Progenitor cell of endocrine pancreas (in vitro differentiated cells): ENCODE results near the gene ZNF346. TPM values are rescaled to one million over a fixed set of nuclear protein-coding genes. Genes with fewer than 3 reads are reported as not detected.

ENCODE experiments used
- DNase-seq: peaks from one replicate; pipeline ENCODE4 v3.0.0; 2021; ENCODE audit warnings: low spot score; ENCODE audit not compliant: unreplicated experiment
- H3K27ac Mint-ChIP-seq: 2 replicates; pipeline ENCODE4 v1.8.0; 2021; ENCODE audit warnings: mild to moderate bottlenecking, moderate library complexity, mixed read lengths
- H3K27me3 Mint-ChIP-seq: 2 replicates; pipeline ENCODE4 v1.8.0; 2021; ENCODE audit warnings: mixed read lengths
- H3K36me3 Mint-ChIP-seq: 2 replicates; pipeline ENCODE4 v1.8.0; 2022; ENCODE audit warnings: mixed read lengths; ENCODE audit not compliant: insufficient read depth
- H3K4me1 Mint-ChIP-seq: 2 replicates; pipeline ENCODE4 v1.8.0; 2021; ENCODE audit warnings: low read depth, mixed read lengths
- H3K4me3 Mint-ChIP-seq: 2 replicates; pipeline ENCODE4 v1.8.0; 2021; ENCODE audit warnings: low read depth, mild to moderate bottlenecking, moderate library complexity, mixed read lengths
- H3K9me3 Mint-ChIP-seq: 2 replicates; pipeline ENCODE4 v1.8.0; 2021; ENCODE audit warnings: low read depth, mixed read lengths
- total RNA-seq: library from RNA; stranded (reverse); gene quantifications from 2 replicates; pipeline ENCODE4 v1.2.1, GENCODE V29; 2021
- TF ChIP-seq, protein P1 (sequence below): fragments of 200-600 bp; sonication (generic); IDR thresholded peaks from one replicate; pipeline ENCODE4 v1.5.0; 2021; ENCODE audit warnings: antibody characterized with exemption, mild to moderate bottlenecking; ENCODE audit not compliant: unreplicated experiment

Gene ZNF346
- total RNA-seq, 1 donor from 2014 or later: 42.2 TPM

- TF ChIP-seq, protein P1, sequence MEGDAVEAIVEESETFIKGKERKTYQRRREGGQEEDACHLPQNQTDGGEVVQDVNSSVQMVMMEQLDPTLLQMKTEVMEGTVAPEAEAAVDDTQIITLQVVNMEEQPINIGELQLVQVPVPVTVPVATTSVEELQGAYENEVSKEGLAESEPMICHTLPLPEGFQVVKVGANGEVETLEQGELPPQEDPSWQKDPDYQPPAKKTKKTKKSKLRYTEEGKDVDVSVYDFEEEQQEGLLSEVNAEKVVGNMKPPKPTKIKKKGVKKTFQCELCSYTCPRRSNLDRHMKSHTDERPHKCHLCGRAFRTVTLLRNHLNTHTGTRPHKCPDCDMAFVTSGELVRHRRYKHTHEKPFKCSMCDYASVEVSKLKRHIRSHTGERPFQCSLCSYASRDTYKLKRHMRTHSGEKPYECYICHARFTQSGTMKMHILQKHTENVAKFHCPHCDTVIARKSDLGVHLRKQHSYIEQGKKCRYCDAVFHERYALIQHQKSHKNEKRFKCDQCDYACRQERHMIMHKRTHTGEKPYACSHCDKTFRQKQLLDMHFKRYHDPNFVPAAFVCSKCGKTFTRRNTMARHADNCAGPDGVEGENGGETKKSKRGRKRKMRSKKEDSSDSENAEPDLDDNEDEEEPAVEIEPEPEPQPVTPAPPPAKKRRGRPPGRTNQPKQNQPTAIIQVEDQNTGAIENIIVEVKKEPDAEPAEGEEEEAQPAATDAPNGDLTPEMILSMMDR: no peak
- no peaks in the 10 kb centered on the region for H3K9me3 Mint-ChIP-seq
- DNase-seq: no peak
- no peaks in the 10 kb centered on the region for H3K27me3 Mint-ChIP-seq
- peaks cover 28% of the 10 kb centered on the region for H3K4me1 Mint-ChIP-seq
- H3K36me3 Mint-ChIP-seq: peaks cover 16% of the 10 kb centered on the region
- no peak overlapping the region for H3K4me3 Mint-ChIP-seq
- no peak overlapping the region for H3K27ac Mint-ChIP-seq
Observed at GRCh38 chr5:177091232-177091631, 68.7 kb downstream of the ZNF346 start.

- Mint-ChIP-seq H3K4me3 (no peak overlapping the region), H3K9me3 (no peaks in the 10 kb centered on the region), H3K4me1 (peaks cover 27% of the 10 kb centered on the region), H3K36me3 (peaks cover 18% of the 10 kb centered on the region), H3K27ac (no peak overlapping the region), H3K27me3 (no peaks in the 10 kb centered on the region)
- TF ChIP-seq, protein P1: no peak
- no peak for DNase-seq
Observed at GRCh38 chr5:177092178-177093081, 69.9 kb downstream of the ZNF346 start.

- Mint-ChIP-seq H3K9me3 (no peaks in the 10 kb centered on the region), H3K27ac (no peak overlapping the region), H3K27me3 (no peaks in the 10 kb centered on the region), H3K4me1 (peaks cover 23% of the 10 kb centered on the region), H3K4me3 (no peak overlapping the region), H3K36me3 (peaks cover 17% of the 10 kb centered on the region)
- TF ChIP-seq, protein P1: no peak
- no peak for DNase-seq
Observed at GRCh38 chr5:177093082-177093712, 70.7 kb downstream of the ZNF346 start.

DNA sequence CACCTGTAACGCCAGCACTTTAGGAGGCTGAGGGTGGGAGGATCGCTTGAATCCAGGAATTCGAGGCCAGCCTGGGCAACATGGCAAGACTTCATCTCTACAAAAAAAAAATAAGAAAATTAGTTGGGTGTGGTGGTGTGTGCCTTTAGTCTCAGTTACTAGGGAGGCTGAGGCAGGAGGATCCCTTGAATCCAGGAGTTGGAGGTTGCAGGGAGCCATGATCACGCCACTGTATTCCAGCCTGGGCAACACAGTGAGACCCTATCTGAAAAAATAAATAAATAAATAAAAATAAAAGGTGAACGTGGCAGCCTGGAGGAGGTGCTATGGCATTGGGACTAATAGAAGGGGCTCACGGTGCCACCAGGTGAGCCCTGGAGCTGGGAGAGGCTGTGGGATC is 71.3 kb downstream of the ZNF346 start:
- H3K4me1 Mint-ChIP-seq: peaks cover 20% of the 10 kb centered on the region
- no peaks in the 10 kb centered on the region for H3K9me3 Mint-ChIP-seq
- H3K27me3 Mint-ChIP-seq: no peaks in the 10 kb centered on the region
- no peak overlapping the region for H3K4me3 Mint-ChIP-seq
- H3K27ac Mint-ChIP-seq: no peak overlapping the region
- H3K36me3 Mint-ChIP-seq: peaks cover 17% of the 10 kb centered on the region
- DNase-seq: no peak
- TF ChIP-seq, protein P1: no peak

- no peak for DNase-seq
- Mint-ChIP-seq H3K27me3 (no peaks in the 10 kb centered on the region), H3K36me3 (peaks cover 13% of the 10 kb centered on the region), H3K27ac (no peak overlapping the region), H3K4me1 (peaks cover 17% of the 10 kb centered on the region), H3K4me3 (no peak overlapping the region), H3K9me3 (no peaks in the 10 kb centered on the region)
- TF ChIP-seq, protein P1: no peak
Observed at GRCh38 chr5:177094224-177095087, 72.0 kb downstream of the ZNF346 start.
